Fibroblast of lung (primary cell): ENCODE measurements around the gene GALNT7.

Experiments used
- EZH2 ChIP-seq: IDR thresholded peaks from 2 replicates; pipeline ENCODE4 v1.5.1; 2012; ENCODE audit warnings: low read length, control low read depth, mild to moderate bottlenecking; ENCODE audit errors: missing control alignments
- TF ChIP-seq, protein P1 (sequence below), 2 donors: IDR thresholded peaks in 1 of 2; conservative IDR thresholded peaks in 1 of 2; 1 replicate in 1 of 2; 2 replicates in 1 of 2; pipeline ENCODE4 v1.5.1; 2011 to 2012; ENCODE audit warnings: low read length in 2 of 2, control low read depth in 1 of 2, inconsistent platforms in 1 of 2, low read depth in 1 of 2, mild to moderate bottlenecking in 1 of 2

DNA sequence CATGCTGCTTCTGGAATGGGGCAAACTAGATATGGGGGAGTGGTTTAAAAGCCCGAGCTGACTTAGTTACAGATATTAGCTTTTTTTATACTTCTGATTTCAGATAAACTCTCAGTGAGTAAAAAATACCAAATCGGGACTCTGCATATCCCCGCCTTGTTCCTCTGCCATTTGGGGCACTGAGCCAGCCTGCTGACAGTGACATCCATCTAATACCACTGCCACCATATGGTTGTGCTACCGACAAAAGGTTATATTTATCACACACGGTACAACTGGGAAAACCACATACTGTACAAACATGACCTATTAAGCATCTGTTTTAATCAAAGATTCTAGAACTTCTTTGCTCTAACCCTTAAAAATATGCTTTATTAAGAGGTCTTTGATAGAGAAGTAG is 78.7 kb downstream of the GALNT7 start:
- TF ChIP-seq, protein P1, sequence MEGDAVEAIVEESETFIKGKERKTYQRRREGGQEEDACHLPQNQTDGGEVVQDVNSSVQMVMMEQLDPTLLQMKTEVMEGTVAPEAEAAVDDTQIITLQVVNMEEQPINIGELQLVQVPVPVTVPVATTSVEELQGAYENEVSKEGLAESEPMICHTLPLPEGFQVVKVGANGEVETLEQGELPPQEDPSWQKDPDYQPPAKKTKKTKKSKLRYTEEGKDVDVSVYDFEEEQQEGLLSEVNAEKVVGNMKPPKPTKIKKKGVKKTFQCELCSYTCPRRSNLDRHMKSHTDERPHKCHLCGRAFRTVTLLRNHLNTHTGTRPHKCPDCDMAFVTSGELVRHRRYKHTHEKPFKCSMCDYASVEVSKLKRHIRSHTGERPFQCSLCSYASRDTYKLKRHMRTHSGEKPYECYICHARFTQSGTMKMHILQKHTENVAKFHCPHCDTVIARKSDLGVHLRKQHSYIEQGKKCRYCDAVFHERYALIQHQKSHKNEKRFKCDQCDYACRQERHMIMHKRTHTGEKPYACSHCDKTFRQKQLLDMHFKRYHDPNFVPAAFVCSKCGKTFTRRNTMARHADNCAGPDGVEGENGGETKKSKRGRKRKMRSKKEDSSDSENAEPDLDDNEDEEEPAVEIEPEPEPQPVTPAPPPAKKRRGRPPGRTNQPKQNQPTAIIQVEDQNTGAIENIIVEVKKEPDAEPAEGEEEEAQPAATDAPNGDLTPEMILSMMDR (conservative IDR thresholded peaks at IDR 0.05 in 1 of 2, IDR thresholded peaks at IDR 0.05 in 1 of 2; ENCODE audit: low read depth in 1 of 2, low read length in 2 of 2), result no peak
- no peak for TF ChIP-seq EZH2
